ENCODE results near the gene GCSAM. TPM values are rescaled to one million over a fixed set of nuclear protein-coding genes. Genes with fewer than 3 reads are reported as not detected.

Gene GCSAM
- polyA plus RNA-seq, 1 of the 3 experiments (the other 2 are of a cell fraction): not detected

- Histone ChIP-seq H3K4me3 (ENCODE audit: low read depth in 2 of 2, low read length in 1 of 2) (no peak overlapping the region), H3K27ac (ENCODE audit: low read depth in 2 of 2, low read length in 1 of 2) (no peak overlapping the region), H3K9me2 (no peaks in the 10 kb centered on the region), H4K20me1 (ENCODE audit: insufficient read depth) (no peaks in the 10 kb centered on the region), H3F3A (replicated peaks; ENCODE audit: insufficient read depth) (no peaks in the 10 kb centered on the region), H3K4me2 (no peak overlapping the region), H2AFZ (ENCODE audit: low read depth) (no peak overlapping the region), H3K4me1 (ENCODE audit: control insufficient read depth in 1 of 2, insufficient read depth in 2 of 2, low read depth in 1 of 2, low read length in 1 of 2) (peaks cover 0 to 4% of the 10 kb centered on the region in 2 experiments; a peak in 2 of 4 replicates), H3K9ac (no peak overlapping the region), H3K9me3 (no peaks in the 10 kb centered on the region), H3K27me3 (ENCODE audit: insufficient read depth) (no peaks in the 10 kb centered on the region), H3K36me3 (replicated peaks in 1 of 2; ENCODE audit: control insufficient read depth in 1 of 2, insufficient read depth in 2 of 2, low read length in 1 of 2) (peaks cover 0 to 4% of the 10 kb centered on the region in 2 experiments), H3K79me2 (ENCODE audit: insufficient read depth) (no peaks in the 10 kb centered on the region)
- CTCF ChIA-PET: interaction anchor here (1.9 kb wide), 1 partner anchor 18 kb away, joined by 7 read pairs; no protein-coding TSS in a partner anchor
- no peak for TF ChIP-seq NRF1 (IDR thresholded peaks at IDR 0.05; ENCODE audit: low read depth, low read length)
- TF ChIP-seq SMC3 (IDR thresholded peaks at IDR 0.05; ENCODE audit: low read depth, low read length): no peak
- no peak for TF ChIP-seq TCF12 (IDR thresholded peaks at IDR 0.05)
- TF ChIP-seq ZBTB33 (IDR thresholded peaks at IDR 0.05; ENCODE audit: borderline replicate concordance, low read depth): no peak
- TF ChIP-seq CHD2 (IDR thresholded peaks at IDR 0.05; ENCODE audit: low read length, partially characterized antibody): no peak
- no peak for TF ChIP-seq MXI1 (IDR thresholded peaks at IDR 0.05; ENCODE audit: low read depth, low read length)
- TF ChIP-seq MEF2A (IDR thresholded peaks at IDR 0.05; ENCODE audit: borderline replicate concordance, low read depth): no peak
- TF ChIP-seq USF1 (IDR thresholded peaks at IDR 0.05; ENCODE audit: borderline replicate concordance, low read depth): no peak
- no peak for TF ChIP-seq NFIC (IDR thresholded peaks at IDR 0.05; ENCODE audit: borderline replicate concordance)
- no peak for TF ChIP-seq EP300 (IDR thresholded peaks at IDR 0.05; ENCODE audit: borderline replicate concordance in 1 of 2, low read depth in 1 of 2, low read length in 1 of 2)
- TF ChIP-seq FOXM1 (IDR thresholded peaks at IDR 0.05; ENCODE audit: low read depth): no peak
- TF ChIP-seq EZH2phosphoT487 (IDR thresholded peaks at IDR 0.05; ENCODE audit: borderline replicate concordance, low read depth): no peak
- no peak for TF ChIP-seq JUND (IDR thresholded peaks at IDR 0.05)
- TF ChIP-seq CTCF (IDR thresholded peaks at IDR 0.05): no peak
- TF ChIP-seq POLR2AphosphoS5 (IDR thresholded peaks at IDR 0.05; ENCODE audit: low read depth, low read length): no peak
- no peak for TF ChIP-seq PBX3 (IDR thresholded peaks at IDR 0.05)
- no peak for TF ChIP-seq ELF1 (IDR thresholded peaks at IDR 0.05)
- TF ChIP-seq RXRA (IDR thresholded peaks at IDR 0.05; ENCODE audit: borderline replicate concordance, low read depth): no peak
- no peak for DNase-seq
- WGBS (ENCODE audit: low lambda C conversion rate): 78% methylated on average over 4 of the region's 4 CpGs
- POLR2A ChIA-PET: no interaction called here
Observed at GRCh38 chr3:112129925-112130637, 3.0 kb downstream of the GCSAM start.

Data from SK-N-SH (cell line).